Measurements from ENCODE around the gene UIMC1.

- TF ChIP-seq CTCF (IDR thresholded peaks at IDR 0.05; ENCODE audit: insufficient read depth, low read depth, low read length) (no peak), EZH2 (IDR thresholded peaks at IDR 0.05; ENCODE audit: insufficient read depth, low read length) (no peak)
These were observed 90.7 kb downstream of the UIMC1 start for GRCh38 chr5:176915906-176916305.
